ENCODE measurements around the gene NMB. TPM values are rescaled to one million over a fixed set of nuclear protein-coding genes. Genes with fewer than 3 reads are reported as not detected.
A peak's percentile ranks its signal among the peaks of the same experiment; 100 is the strongest.

Gene NMB
- total and polyA plus RNA-seq, 12 donors = 0.96 to 8.0 (median 2.3) TPM

DNA sequence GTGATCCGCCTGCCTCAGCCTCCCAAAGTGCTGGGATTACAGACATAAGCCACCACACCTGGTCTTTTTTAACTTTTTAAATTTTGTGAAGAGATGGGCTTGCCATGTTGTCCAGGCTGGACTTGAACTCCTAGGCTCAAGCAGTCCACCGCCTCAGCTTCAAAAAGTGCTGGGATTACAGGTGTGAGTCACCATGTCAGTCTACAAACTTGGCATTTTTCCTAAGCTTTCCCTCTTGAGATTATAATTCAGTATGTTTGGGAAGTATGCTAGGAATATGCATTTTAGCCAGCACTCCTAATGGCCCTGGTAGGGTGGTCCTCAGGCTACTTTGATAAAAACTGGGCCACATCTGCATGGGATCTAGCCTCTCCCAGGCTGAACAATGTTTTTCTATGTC is 8.3 kb downstream of the NMB start:
- Histone ChIP-seq H3K9me3 (no peaks in the 10 kb centered on the region), H3K4me3 (no peak overlapping the region), H3K36me3 (peaks cover 0 to 84% (median 61%) of the 10 kb centered on the region in 9 donors), H3K27ac (peak overlapping the region in 3 of 10 donors; percentile 17 to 45 (median 29)), H3K4me1 (peaks cover 5 to 58% (median 44%) of the 10 kb centered on the region in 9 donors), H3K27me3 (no peaks in the 10 kb centered on the region)
- ATAC-seq (no peak), DNase-seq (no peak)
- WGBS, 2 donors = 92 to 96% methylated on average over 2 of the region's 2 CpGs
- intact Hi-C loops (cut with DNase I) = loop anchor here in 8 of 10 donors (5.0 to 10.0 kb wide), 10 partner anchors 47 to 285 kb away; partner anchors contain the start of genes ALPK3 (in 3 of the 8), SEC11A (in 2 of the 8), ZNF592 (in 2 of the 8) and ZSCAN2 (in 2 of the 8)
- TF ChIP-seq, protein P1, sequence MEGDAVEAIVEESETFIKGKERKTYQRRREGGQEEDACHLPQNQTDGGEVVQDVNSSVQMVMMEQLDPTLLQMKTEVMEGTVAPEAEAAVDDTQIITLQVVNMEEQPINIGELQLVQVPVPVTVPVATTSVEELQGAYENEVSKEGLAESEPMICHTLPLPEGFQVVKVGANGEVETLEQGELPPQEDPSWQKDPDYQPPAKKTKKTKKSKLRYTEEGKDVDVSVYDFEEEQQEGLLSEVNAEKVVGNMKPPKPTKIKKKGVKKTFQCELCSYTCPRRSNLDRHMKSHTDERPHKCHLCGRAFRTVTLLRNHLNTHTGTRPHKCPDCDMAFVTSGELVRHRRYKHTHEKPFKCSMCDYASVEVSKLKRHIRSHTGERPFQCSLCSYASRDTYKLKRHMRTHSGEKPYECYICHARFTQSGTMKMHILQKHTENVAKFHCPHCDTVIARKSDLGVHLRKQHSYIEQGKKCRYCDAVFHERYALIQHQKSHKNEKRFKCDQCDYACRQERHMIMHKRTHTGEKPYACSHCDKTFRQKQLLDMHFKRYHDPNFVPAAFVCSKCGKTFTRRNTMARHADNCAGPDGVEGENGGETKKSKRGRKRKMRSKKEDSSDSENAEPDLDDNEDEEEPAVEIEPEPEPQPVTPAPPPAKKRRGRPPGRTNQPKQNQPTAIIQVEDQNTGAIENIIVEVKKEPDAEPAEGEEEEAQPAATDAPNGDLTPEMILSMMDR (IDR thresholded peaks at IDR 0.05) = no peak

- Histone ChIP-seq H3K9me3 (no peaks in the 10 kb centered on the region), H3K27ac (peak overlapping the region in 5 of 10 donors; percentile 6 to 45 (median 20)), H3K27me3 (no peaks in the 10 kb centered on the region), H3K4me3 (no peak overlapping the region), H3K36me3 (peaks cover 0 to 96% (median 71%) of the 10 kb centered on the region in 9 donors), H3K4me1 (peaks cover 5 to 53% (median 41%) of the 10 kb centered on the region in 9 donors)
- ATAC-seq (peak in 3 of 8 donors; percentile 36 to 50 (median 43)), DNase-seq (peak; percentile 56 to 59)
- WGBS, 2 donors = 50 to 58% methylated on average over 3 of the region's 3 CpGs
- intact Hi-C loops (cut with DNase I) = no loop called here
- TF ChIP-seq, protein P1 (IDR thresholded peaks at IDR 0.05) = no peak
Measured at GRCh38 chr15:84648539-84648938, 9.5 kb downstream of the NMB start.

DNA sequence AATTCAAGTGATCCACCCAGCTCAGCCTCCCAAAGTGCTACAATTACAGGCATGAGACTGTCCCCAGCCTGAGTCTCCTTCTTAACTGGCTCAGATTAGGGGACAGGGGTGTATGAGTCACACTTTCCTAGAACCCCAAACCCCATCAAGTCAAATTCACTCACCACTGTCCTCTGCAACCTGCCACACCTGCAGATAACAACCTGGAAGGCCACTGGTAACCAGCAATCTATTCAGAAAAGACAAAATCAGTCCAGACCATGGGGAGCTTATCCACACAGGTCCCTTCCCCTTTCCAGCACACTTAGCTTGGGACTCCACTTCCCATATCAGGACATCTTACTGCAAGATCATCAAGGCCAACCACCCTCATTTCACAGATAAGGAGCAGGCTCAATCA is 10.3 kb downstream of the NMB start:
- peaks cover 0 to 100% (median 79%) of the 10 kb centered on the region in 9 donors for H3K36me3 ChIP-seq
- DNase-seq (no peak), ATAC-seq (no peak)
- H3K9me3 ChIP-seq = no peaks in the 10 kb centered on the region
- H3K27me3 ChIP-seq = no peaks in the 10 kb centered on the region
- H3K27ac ChIP-seq = peak overlapping the region in 1 of 10 donors; percentile 7
- no peak overlapping the region for H3K4me3 ChIP-seq
- H3K4me1 ChIP-seq = peaks cover 1 to 45% (median 33%) of the 10 kb centered on the region in 9 donors
- intact Hi-C loops (cut with DNase I) = no loop called here
- TF ChIP-seq, protein P1 (IDR thresholded peaks at IDR 0.05) = no peak

DNA sequence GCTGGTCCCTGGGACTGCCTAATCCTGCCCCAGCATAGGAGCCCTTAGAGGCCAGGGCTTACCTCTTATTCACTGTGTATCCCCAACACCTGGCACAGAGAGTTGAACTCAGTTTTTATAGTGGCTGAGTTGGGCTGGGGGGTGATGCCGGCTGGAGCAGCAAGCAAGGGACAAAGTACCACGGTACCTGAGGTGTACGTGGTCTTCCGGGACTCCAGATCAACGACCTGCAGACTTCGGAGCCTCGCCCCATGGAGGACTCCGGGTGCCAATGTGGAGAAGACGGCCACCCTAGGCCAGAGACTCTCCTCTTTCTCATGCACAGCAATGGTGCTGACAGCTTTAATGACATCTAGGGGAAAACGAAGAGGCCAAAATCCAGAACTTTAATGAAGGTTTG is 12.0 kb downstream of the NMB start:
- intact Hi-C loops (cut with DNase I) = no loop called here
- Histone ChIP-seq H3K4me1 (peaks cover 0 to 28% (median 16%) of the 10 kb centered on the region in 9 donors), H3K27me3 (no peaks in the 10 kb centered on the region), H3K4me3 (no peak overlapping the region), H3K36me3 (peaks cover 0 to 100% (median 81%) of the 10 kb centered on the region in 9 donors), H3K9me3 (no peaks in the 10 kb centered on the region), H3K27ac (no peak overlapping the region)
- TF ChIP-seq, protein P1 (IDR thresholded peaks at IDR 0.05) = no peak
- ATAC-seq (peak in 1 of 8 donors; percentile 15), DNase-seq (no peak)
- 88 to 92% methylated on average over 10 of the region's 10 CpGs for WGBS, 2 donors

Data from heart right ventricle (tissue), 16 donors.